Fibroblast of skin of right biceps (primary cell): ENCODE measurements around the gene TEX13D.
"Not testable (repeated sequence)": the region's sequence is repeated elsewhere in the genome, so short reads cannot be mapped to it uniquely, and the experiment has no call there.

Experiments
- DNase-seq: peaks from one replicate; pipeline ENCODE4 v3.0.0-alpha.2; 2013

Gene TEX13D

DNA sequence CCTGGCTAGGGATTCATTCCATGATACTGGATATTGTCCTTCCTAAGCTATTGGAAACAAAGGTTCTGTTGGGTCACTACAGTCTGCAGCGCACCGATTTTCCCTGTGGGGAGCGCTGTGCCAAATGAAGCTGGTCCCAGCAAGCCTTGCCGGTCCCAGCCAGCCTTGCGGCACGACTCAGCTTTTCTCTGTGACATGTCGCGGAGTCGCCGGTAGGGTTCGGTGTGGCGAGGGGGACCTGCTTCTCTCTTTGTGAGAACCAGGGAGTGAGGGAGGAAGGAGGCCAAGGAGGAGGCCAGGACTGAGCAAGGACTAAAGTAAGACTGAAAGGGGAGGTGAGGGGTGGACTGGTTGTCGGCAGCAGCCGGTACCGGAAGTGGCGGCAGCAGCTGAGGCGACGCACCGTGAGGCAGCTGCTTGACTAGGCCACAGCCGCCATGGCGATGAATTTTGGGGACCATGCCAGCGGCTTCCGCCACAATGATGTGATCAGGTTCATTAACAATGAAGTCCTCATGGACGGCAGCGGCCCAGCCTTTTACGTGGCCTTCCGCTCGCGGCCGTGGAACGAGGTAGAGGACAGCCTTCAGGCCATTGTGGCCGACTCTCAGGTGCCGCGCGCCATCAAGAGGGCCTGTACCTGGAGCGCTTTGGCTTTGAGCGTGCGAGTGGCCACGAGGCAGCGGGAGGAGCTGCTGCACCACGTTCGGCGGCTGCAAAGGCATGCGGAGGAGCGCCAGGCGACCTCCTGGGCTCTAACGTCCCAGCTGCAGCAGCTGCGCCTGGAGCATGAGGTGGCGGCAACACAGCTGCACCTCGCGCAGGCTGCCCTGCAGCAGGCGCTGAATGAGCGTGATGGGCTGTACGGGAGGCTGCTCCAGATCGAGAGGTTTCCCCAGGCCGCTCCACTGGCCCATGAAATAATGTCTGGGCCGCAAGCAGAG, at the start of gene TEX13D:
Gene TEX13D (plus strand): TSS at position 180 of the 944 bp plus-strand sequence. CDS start 258 bp downstream, at position 438.
- no peak for DNase-seq

DNA sequence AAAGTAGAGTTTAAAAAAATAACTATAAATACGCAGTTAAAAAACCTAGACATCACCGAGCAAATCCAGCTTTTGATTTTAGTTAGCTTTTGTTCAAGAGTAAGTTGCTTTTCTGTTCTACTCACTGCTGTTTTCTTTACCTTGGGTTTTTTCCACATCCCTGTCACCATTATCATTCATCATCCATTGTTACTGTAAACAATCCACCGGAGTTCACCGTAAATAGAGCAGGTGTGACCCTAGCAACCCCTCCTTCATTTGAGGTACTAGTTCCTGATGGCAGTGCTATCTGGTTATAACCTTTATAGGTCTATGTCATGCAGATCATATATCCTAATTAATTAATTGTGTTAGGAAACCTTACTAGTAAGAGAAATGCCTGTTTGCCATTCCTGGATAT, 43.0 kb upstream of the TEX13D start:
- no peak for DNase-seq

DNA sequence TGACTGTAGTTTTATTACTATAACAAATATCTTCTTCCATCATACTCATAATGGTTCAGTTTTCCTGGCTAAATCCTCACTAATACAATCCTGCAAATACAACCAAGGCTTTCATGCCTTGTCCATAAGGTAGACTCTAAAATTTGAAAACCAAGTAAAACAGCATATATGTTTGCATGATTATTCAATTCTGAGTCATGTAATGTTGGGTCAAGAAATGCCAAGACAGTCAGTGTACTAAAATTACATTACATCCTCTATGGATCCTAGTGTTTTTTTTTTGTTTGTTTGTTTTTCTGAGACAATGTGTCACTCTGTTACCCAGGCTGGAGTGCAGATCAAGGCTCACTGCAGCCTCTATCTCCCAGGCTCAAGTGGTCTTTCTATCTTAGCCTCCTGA, 38.6 kb upstream of the TEX13D start:
- DNase-seq = peak; percentile 3

DNA sequence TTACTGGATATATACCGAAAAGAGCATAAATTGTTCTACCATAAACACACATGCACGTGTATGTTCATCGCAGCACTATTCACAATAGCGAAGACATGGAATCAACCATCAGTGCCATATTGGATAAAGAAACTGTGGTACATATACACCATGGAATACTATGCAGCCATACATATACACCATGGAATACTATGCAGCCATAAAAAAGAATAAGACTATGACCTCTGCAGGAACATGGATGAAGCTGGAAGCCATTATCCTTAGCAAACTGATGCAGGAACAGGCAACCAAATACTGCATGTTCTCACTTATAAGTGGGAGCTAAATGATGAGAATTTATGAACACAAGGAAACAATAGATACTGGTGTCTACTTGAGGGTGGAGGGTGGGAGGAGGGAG, 33.1 kb upstream of the TEX13D start:
- not testable (repeated sequence) for DNase-seq

DNA sequence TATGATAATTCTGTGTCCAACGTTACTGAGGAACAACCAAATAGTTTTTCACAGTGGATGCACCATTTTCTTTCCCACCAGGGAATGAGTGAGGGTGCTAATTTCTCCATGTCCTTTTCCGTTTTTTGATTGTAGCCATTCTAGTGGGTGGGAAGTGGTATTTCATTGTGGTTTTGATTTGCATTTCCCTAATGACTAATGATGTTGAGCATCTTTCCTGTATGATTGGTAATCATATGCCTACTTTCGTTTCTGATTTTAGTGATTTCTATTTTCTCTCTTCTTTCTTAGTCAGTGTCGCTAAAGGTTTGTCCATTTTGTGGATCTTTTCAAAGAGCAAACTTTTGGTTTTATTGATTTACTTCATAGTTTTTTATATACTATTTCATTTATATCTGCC, 32.1 kb upstream of the TEX13D start:
- DNase-seq = no peak

DNA sequence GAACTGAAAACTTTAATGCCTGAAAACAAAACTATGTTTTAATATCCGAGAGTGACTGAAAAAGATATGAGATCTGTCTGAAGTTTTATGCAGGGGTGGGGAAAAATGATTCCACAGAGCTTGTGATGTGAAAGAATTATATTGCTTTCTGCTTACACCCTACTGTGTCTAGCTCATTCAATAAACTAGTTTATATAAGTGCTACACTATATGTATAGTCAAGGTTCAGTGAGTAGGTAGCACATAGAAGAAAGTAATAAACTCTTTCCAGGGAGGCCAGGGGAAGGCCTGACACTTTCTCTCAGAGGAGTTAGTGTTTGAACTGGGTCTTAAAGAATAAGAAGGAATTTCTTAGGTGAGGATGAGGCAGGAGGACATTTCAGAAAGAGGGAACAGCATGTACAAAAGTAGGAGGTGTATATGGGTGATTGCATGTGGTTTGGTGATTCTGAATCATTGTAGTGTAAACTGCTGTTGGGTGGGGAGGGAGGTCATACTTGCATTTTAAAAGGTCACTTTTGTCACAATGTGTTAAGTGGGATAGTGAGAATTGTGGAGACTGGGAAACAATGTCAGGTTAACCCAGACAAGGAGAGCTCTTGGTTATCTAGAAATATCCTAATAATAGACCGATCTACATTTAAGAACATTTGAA, 25.1 kb upstream of the TEX13D start:
- no peak for DNase-seq

DNA sequence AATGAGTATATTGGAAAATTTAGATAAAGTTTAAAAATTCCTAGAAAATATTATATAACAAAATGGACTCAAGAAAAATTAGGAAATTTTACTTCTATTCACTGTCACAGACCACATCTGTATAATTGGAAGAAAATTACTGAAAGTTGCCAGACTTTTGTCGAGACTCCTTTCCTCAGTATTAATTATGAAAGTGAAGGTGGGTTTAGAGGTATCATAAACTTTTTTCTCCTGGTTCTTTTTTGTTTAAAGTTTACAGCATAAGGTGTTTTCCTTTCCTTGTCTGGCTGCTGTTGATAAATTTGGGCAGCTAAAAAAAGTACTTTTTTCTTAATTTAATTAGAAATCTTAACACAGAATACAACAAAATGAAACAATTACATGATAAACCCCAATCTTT, 6.7 kb upstream of the TEX13D start:
- no peak for DNase-seq

DNA sequence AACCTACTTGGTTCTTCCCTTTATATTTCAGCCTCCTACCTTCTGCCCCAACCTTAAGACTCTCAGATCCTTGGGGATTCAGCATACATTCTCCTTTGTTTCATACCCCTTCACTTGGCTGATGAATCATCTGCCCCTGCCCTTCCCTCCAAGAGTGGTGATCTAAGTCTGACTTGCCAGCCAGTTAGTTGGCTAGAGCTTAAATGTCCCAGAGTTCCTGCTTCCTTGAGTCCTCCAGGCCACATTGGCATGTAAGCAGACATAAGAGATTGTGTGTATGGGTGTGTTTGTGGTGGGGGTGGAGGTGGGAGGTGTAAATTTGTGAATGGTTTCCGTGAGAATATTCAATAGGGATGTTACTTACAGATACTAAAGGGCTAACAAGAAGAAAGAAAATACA, 3.7 kb upstream of the TEX13D start:
- DNase-seq = peak; percentile 33

DNA sequence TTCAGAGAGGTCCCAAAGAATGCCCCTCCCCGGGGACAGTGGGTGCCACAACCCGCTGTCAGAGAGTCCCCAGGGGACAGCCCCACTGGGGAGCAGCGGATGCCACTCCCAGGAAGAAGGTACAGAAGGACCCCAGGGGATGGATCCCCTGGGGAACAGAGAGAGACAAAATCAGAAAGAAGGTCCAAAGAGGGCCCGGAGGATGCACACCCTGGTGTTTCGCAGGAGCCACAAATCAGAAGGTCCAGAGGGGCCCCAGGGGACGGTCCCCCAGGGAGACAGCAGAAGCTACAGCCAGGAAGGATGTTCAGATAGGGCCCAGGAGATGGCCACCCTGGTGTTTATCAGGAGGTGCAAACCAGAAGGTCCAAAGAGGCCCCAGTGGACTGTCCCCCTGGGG, 1.4 kb downstream of the TEX13D start:
- DNase-seq = no peak

DNA sequence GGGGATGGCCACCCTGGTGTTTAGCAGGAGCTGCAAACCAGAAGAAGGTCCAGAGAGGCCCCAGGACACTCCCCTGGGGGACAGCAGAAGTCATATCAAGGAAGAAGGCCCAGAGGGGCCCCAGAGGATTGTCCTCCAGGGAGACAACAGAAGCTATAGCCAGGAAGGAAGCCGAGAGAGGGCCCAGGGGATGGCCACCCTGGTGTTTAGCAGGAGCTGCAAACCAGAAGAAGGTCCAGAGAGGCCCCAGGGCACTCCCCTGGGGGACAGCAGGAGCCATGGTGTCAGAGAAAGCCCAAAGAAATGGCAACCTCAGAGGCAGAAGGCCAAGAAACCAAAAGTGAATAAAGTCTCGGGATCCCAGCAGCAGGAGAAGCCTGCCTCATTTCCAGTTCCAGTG, 2.1 kb downstream of the TEX13D start:
- not testable (repeated sequence) for DNase-seq

DNA sequence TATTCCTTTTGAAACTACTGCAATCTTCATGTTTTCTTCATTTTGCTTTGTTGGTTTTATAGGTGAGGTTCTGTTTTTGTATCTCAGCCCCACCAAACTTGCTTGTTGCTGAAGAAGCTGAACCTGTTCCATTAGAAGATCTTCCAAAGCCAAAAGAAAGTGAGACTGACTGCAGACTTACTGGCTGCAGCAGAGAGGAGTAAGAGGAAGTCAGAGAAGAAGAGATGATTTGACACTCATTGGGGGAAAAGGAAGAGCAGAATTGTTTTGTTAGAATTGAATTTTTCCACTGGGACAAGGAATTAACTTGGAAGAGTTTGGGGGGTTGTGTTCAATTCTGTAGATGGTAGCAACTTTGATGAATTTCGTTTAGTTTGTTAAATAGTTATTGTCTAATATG, 3.1 kb downstream of the TEX13D start:
- no peak for DNase-seq

DNA sequence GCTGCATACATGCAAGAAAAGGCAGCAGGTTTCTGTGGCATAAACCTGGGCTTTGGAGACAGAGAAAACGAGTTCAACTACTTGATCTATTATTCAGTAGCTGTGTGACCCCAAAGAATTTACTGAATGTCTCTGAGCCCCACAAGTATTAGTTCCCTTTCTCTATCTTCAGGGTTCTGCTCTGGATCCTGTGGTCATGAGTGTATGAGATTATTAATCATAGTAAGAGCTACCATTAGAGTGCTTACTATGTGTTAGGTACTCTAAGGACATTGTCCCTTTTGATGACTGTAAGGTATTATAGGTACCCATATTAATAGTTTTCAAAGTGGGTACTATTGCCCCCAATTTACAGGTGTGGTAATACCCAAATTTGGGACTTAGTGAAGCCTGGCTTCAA, 5.5 kb downstream of the TEX13D start:
- no peak for DNase-seq

DNA sequence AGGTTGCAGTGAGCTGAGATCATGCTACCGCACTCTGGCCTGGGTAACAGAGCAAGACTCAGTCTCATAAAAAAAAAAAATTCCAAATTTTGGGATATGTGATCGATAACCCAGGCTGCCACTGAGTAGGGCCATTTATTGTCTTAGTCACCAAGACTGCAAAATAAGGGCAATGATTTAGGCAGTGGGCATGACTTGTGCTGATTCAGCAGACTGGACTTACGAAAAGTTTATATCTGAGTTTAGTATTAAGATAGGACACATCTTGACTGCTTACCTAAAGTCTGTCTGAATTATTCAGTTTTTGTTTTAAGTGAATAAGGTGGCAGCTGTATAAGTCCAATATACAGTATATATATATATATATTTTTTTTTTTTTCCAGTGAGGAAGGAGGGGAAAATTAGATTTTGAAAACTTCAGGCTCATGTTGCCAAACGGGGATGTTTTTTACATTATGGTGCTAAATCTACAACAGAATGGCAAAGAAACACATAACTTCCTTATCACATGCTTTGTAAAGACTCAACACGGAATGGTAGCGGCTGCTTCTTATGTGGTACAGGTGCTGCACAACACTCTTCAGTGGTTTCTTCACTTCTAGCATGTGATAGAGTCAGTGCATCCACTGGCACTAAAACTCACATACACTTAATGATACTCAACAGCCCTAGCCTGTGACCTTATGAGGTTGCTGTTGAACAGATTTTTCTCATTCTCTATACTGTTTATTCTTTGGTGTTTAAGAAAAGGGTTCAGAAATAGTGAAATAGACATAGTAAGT, 6.5 kb downstream of the TEX13D start:
- DNase-seq = no peak

DNA sequence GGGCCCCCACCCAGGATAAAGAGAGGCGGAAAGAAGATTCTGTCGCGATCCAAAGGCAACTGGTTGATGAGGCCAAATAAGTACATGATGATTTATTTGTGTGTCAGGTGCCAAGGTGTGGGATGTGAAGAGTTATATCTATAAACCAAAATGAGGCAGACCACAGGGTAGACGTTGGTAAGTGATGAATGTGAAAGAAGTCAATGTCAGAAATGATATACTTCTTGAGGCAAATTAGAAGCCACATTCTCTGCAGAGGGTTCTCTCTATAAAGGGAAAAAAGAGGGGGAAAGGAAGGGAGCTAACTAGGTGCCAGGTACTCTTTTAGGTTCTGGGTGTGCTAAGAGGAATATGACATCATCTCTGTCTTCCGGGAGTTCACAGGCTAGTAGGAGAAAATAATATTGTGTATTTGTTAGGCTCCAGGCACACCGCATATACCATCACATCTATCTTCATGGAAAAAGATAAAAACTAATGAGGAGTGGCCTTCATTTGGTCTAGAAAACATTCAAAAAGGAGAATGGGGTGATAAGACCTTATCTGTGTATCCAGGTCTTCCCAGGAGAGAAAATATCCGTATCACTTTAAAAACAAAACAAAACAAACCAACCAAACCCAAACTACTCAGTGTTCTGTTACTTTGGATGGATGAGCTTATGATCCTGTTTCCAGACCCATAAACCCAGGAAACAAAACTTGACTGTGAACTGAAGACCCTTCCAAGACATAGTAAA, 9.1 kb downstream of the TEX13D start:
- no peak for DNase-seq

DNA sequence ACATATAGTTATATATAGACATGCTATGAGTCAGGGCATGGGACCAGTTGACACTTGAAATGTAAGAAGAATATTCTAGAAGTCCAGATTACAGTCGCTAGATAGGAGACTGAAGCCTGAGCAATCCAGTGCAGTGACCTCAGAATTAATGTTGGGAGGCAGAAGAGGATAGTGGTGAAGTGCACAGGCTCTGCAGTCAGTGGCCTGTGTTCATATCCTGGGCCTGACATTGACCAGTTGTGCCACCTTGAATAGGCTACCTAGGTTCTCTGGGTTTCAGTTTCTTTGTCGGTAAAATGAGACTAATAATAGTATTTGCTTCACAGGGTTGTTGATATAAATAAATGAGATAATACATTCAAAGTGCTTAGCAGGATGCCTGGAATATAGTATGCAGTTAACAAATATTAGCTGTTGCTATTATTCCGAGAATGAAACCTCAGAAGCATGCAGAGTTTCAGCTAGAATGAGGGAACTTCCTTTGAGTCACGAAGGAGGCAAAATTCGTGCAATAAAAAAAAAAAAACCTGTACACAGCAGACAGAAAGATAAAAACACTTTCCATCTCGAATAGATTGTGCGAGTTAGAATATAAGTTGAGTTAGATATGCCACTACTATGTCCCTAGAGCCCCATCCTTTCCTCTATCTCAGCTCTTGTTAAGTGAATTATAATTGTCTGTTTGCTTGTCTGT, 9.9 kb downstream of the TEX13D start:
- no peak for DNase-seq

DNA sequence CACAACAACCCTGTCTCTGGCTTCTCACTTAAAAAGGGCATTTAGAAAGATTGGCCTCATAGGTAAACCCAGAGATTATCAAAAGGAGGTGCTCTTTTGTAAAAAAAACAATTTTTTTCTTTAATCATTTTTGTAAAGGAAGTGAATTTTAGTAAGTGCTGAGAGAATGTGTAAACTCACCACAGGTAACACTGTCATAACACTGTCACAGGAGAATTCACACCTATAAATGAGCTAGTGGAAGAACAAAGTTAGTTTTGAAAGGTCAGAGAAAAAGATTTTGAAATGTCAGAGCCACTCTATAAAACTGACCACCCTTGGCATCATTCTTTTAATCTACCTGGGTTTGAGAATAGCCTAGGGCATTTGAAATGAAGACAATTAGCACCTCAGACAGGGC, 10.6 kb downstream of the TEX13D start:
- DNase-seq = no peak

DNA sequence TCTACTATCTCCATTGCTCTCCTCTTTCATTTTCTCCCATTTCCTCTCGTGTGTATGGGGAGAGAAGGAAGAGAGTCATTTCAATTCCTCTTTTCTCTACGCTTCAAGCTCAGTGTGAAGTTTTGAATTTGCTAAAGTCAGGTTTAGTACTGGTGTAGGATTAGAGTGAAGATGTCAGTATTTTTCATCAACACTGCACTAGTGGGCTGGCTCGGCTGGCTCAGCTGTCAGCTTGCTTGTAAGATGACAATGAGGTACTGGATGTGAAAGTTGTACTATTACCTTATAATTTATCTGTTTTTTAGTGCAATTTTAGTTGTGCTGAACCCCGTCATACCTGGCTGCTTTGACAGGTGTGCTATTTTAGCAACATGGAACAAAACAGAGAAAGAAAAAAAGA, 11.8 kb downstream of the TEX13D start:
- DNase-seq = no peak

DNA sequence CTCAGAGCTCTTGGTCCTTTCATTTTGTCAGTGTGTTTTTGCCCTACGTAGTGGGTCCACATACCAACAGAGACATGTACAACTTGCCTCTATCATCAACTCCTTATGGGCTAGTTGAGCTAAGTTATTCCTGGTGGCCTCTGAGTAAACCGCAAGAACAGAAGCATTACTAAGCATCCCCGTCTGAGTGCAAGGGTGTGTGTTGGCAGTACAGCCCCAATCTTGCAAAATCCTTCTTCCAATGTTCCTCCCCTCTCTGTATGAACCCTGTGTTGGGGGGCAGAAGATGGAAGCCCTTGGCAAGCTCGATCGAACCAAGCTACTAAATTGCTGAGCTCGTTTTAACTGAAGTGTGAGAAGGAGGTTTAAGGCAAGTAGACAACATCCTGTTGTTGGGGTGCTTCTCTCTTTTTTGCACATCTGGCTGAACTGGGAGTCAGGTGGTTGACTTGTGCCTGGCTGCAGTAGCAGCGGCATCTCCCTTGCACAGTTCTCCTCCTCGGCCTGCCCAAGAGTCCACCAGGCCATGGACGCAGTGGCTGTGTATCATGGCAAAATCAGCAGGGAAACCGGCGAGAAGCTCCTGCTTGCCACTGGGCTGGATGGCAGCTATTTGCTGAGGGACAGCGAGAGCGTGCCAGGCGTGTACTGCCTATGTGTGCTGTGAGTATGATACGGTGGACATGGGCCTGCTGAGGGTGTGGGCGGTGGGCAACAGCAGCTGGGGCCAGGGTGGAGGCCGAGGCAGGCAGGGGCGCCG, 13.8 kb downstream of the TEX13D start, which contains the start of gene SH2D1A:
Gene SH2D1A (plus strand): TSS at position 447 of the 760 bp plus-strand sequence. CDS start 80 bp downstream, at position 527.
- DNase-seq = no peak

DNA sequence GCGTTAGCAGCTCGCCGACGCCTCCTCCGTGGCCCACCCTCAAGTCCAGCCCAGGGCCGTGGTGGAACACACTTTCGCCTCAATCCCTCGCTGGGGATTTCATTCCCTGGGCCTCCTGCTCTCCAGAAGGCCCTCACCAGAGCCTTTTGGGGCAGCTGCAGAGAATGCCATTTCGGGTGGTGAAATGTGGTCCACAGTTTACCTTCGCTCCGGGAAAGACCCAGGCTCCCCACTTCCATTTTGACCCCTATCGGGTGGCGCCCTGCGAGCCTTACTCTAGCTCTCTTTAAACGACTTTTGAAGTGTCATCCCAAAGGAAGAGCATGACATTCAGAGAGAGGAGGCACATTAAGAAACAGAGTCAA, 14.4 kb downstream of the TEX13D start:
- no peak for DNase-seq

DNA sequence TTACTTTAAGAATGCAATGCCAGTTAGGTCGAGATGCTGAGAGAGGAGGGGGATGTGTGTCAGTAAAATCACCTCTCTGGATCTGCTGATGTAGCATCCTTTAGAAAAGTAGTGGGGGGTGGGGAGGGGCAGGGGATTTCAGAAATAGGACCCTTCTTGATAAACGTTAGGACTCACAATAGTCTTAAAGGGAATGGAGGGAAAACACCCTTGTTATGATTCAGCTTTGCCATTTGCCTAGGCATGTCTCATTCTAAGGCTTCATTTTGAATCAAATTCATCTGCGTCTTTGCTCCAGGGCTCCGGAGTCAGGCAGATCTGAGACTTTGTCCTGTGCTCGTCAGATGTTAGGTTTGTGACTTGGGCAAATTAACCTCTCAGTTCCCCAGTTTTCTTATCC, 14.8 kb downstream of the TEX13D start:
- DNase-seq = no peak

DNA sequence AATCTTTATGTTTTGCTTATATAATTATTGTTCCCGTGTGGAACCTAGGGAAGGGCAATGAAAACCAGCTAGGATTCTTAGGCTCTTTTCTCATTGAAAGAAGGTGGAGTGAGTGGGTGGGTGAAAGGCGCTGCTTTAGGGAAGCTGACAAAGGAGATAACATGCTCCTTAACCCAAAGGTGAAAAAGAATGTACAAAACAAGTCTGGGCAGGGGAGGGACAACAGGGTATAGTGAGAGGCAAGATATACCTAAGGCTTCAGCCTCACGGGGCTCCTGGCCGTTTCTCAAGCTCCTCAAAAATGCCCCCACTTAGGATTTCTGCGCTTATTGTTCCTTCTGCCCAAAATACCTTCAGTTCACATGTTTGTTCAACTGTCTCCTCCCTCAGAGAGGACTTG, 15.7 kb downstream of the TEX13D start:
- no peak for DNase-seq
